HT1080 (cell line): ENCODE measurements around the gene SERPINB10. TPM values are rescaled to one million over a fixed set of nuclear protein-coding genes. Genes with fewer than 3 reads are reported as not detected.
"Not testable (repeated sequence)": the region's sequence is repeated elsewhere in the genome, so short reads cannot be mapped to it uniquely, and the experiment has no call there.

Experiments
- DNase-seq: peaks from one replicate; pipeline ENCODE4 v3.0.0-alpha.2; 2015; ENCODE audit warnings: low read depth
- total RNA-seq: library from RNA; depleted of rRNA; stranded (reverse); fragments of >200 nt; shearing (Covaris generic); gene quantifications from 2 replicates; pipeline ENCODE4 v1.2.3, GENCODE V29; 2014

SERPINB10 gene
- total RNA-seq, 1 experiment from 2014 or later, result not detected

- no peak for DNase-seq
These were observed 17.4 kb upstream of the SERPINB10 start for GRCh38 chr18:63890237-63890949.

- peak; percentile 60 for DNase-seq
These were observed 16.8 kb upstream of the SERPINB10 start for GRCh38 chr18:63890950-63891304.

- DNase-seq, result no peak
These were observed 15.2 kb upstream of the SERPINB10 start for GRCh38 chr18:63892566-63892965.

GRCh38 chr18:63894106-63894772, 13.5 kb upstream of the SERPINB10 start:
- DNase-seq, result no peak

- DNase-seq, result no peak
These were observed 12.6 kb upstream of the SERPINB10 start for GRCh38 chr18:63895190-63895589.

GRCh38 chr18:63897072-63897471, 10.7 kb upstream of the SERPINB10 start:
- DNase-seq, result peak; percentile 10

GRCh38 chr18:63899206-63899605, 8.6 kb upstream of the SERPINB10 start:
- DNase-seq, result no peak

- DNase-seq, result no peak
These were observed 3.7 kb upstream of the SERPINB10 start for GRCh38 chr18:63903851-63904570.

GRCh38 chr18:63904694-63905093, 3.1 kb upstream of the SERPINB10 start:
- DNase-seq, result no peak

- DNase-seq, result no peak
These were observed 2.4 kb upstream of the SERPINB10 start for GRCh38 chr18:63905361-63905760.

GRCh38 chr18:63906056-63906455, 1.7 kb upstream of the SERPINB10 start:
- no peak for DNase-seq

- DNase-seq, result no peak
These were observed 1.1 kb downstream of the SERPINB10 start for GRCh38 chr18:63908858-63909257.

GRCh38 chr18:63909870-63910269, 2.1 kb downstream of the SERPINB10 start:
- DNase-seq, result no peak

GRCh38 chr18:63917817-63918216, 10.1 kb downstream of the SERPINB10 start:
- DNase-seq, result no peak

- no peak for DNase-seq
These were observed 14.3 kb downstream of the SERPINB10 start for GRCh38 chr18:63922049-63922448.

GRCh38 chr18:63924551-63924950, 16.8 kb downstream of the SERPINB10 start:
- DNase-seq, result no peak

- DNase-seq, result no peak
These were observed 20.6 kb downstream of the SERPINB10 start for GRCh38 chr18:63928331-63928730.

- DNase-seq, result not testable (repeated sequence)
These were observed 21.6 kb downstream of the SERPINB10 start for GRCh38 chr18:63929369-63929768.

- DNase-seq, result no peak
These were observed 23.1 kb downstream of the SERPINB10 start for GRCh38 chr18:63930773-63931354.

GRCh38 chr18:63936156-63936931, 28.6 kb downstream of the SERPINB10 start:
- DNase-seq, result peak; percentile 80

- no peak for DNase-seq
These were observed 29.2 kb downstream of the SERPINB10 start for GRCh38 chr18:63936932-63937393.
